GM12892 (cell line): ENCODE measurements around the gene AFF3.

ENCODE experiments used
- POLR2A ChIP-seq: IDR thresholded peaks from 2 replicates; pipeline ENCODE4 v1.6.1; 2011; ENCODE audit warnings: low read depth, low read length, control low read depth
- TAF1 ChIP-seq: IDR thresholded peaks from 2 replicates; pipeline ENCODE4 v1.6.1; 2011; ENCODE audit warnings: low read depth, mild to moderate bottlenecking, control low read depth, low read length, borderline replicate concordance

- no peak for TF ChIP-seq POLR2A
- TF ChIP-seq TAF1: no peak
Measured at GRCh38 chr2:100174026-100174431, 31.6 kb upstream of the AFF3 start.
